H1 (cell line): ENCODE measurements around the gene COL5A2. TPM values are rescaled to one million over a fixed set of nuclear protein-coding genes. Genes with fewer than 3 reads are reported as not detected.

Experiments
- CTCF ChIA-PET: fragments of 300-600 bp; sonication (Branson Sonifier 250); formaldehyde crosslinking; loops from one replicate; lab custom pipeline; 2021; ENCODE audit not compliant: partially characterized antibody; lab: Charles Lee
- POLR2A ChIA-PET: fragments of 300-600 bp; sonication (Branson Sonifier 250); formaldehyde crosslinking; loops from one replicate; lab custom pipeline; 2021; ENCODE audit warnings: inconsistent platforms; ENCODE audit not compliant: partially characterized antibody; lab: Charles Lee
- DNase-seq, 2 experiments: peaks; one replicate each; pipeline versions ENCODE4 v3.0.0 to v3.0.0-alpha.2; 2010 to 2022; ENCODE audit warnings: low spot score in 2 of 2, low read depth in 1 of 2, mixed read lengths in 1 of 2
- FAIRE-seq: peaks from 2 replicates; lab custom pipeline; 2011; peaks lifted over from hg19 to GRCh38; lab: Jason Lieb, UNC
- H2AFZ ChIP-seq: 2 replicates; pipeline ENCODE4 v1.8.1; 2012; ENCODE audit warnings: low read length, inconsistent platforms
- H2AK5ac ChIP-seq: 2 replicates; pipeline ENCODE4 v1.6.1; 2013; ENCODE audit warnings: low read depth, low read length
- H2BK120ac ChIP-seq: replicated peaks from 2 replicates; pipeline ENCODE3; 2013; ENCODE audit warnings: low read depth, low read length, inconsistent platforms
- H2BK12ac ChIP-seq: 2 replicates; pipeline ENCODE4 v1.6.1; 2013; ENCODE audit warnings: low read depth, low read length
- H2BK15ac ChIP-seq: 2 replicates; pipeline ENCODE4 v1.6.1; 2013; ENCODE audit warnings: low read length
- H2BK20ac ChIP-seq: 2 replicates; pipeline ENCODE4 v1.6.1; 2013; ENCODE audit warnings: low read length
- H2BK5ac ChIP-seq: 2 replicates; pipeline ENCODE4 v1.6.1; 2013; ENCODE audit warnings: low read depth, low read length
- H3K14ac ChIP-seq: 2 replicates; pipeline ENCODE4 v1.6.1; 2013; ENCODE audit warnings: inconsistent platforms; ENCODE audit not compliant: insufficient read length
- H3K18ac ChIP-seq: 2 replicates; pipeline ENCODE4 v1.6.1; 2013; ENCODE audit warnings: low read length; ENCODE audit errors: extremely low read depth
- H3K23ac ChIP-seq: 2 replicates; pipeline ENCODE4 v1.6.1; 2013; ENCODE audit warnings: inconsistent platforms; ENCODE audit not compliant: insufficient read length
- H3K23me2 ChIP-seq: 2 replicates; pipeline ENCODE4 v1.6.1; 2013; ENCODE audit warnings: low read depth, low read length
- H3K27ac ChIP-seq: 2 replicates; pipeline ENCODE4 v1.6.1; 2011; ENCODE audit warnings: low read depth, low read length, inconsistent platforms
- H3K27me3 ChIP-seq, 4 experiments: replicated peaks in 1 of 4; 1 replicate in 1 of 4; 2 replicates in 3 of 4; pipeline versions ENCODE4 v1.6.1 to v1.8.1; 2011 to 2013; ENCODE audit warnings: low read length in 3 of 4, mild to moderate bottlenecking in 3 of 4, inconsistent platforms in 2 of 4, mixed read lengths in 2 of 4, moderate library complexity in 1 of 4; ENCODE audit not compliant: control insufficient read depth in 3 of 4, insufficient read depth in 3 of 4; ENCODE audit errors: extremely low read depth in 1 of 4
- H3K36me3 ChIP-seq, 4 experiments: 2 replicates each; pipeline versions ENCODE4 v1.6.1 to v1.8.1; 2011 to 2013; ENCODE audit warnings: mild to moderate bottlenecking in 4 of 4, low read length in 3 of 4, moderate library complexity in 2 of 4, control low read depth in 1 of 4, inconsistent platforms in 1 of 4; ENCODE audit not compliant: insufficient read depth in 4 of 4, control insufficient read depth in 2 of 4
- H3K4ac ChIP-seq: replicated peaks from 2 replicates; pipeline ENCODE3; 2013; ENCODE audit warnings: low read length, low read depth, mixed read lengths, inconsistent platforms; ENCODE audit not compliant: insufficient read length
- H3K4me1 ChIP-seq, 4 experiments: replicated peaks in 1 of 4; 1 replicate in 1 of 4; 2 replicates in 3 of 4; pipeline versions ENCODE4 v1.6.1 to v1.8.1; 2011 to 2013; ENCODE audit warnings: low read length in 3 of 4, inconsistent platforms in 2 of 4, mixed read lengths in 1 of 4; ENCODE audit not compliant: insufficient read depth in 4 of 4, control insufficient read depth in 3 of 4
- H3K4me2 ChIP-seq, 2 experiments: 2 replicates each; pipeline versions ENCODE4 v1.6.1 to v1.8.1; 2011 to 2013; ENCODE audit warnings: low read depth in 2 of 2, low read length in 2 of 2, control low read depth in 1 of 2, inconsistent platforms in 1 of 2, mild to moderate bottlenecking in 1 of 2; ENCODE audit not compliant: insufficient read depth in 1 of 2
- H3K4me3 ChIP-seq, 4 experiments: fragments of 200-600, 300-600 bp in 1 of 4; sonication (generic), shearing (Covaris generic), sonication (Bioruptor Twin) in 1 of 4; 2 replicates each; pipeline versions ENCODE4 v1.5.1 to v1.8.1; 2011 to 2016; ENCODE audit warnings: low read length in 4 of 4, low read depth in 3 of 4, control low read depth in 2 of 4, inconsistent platforms in 2 of 4, mild to moderate bottlenecking in 2 of 4, mixed read lengths in 1 of 4, moderate library complexity in 1 of 4; ENCODE audit not compliant: insufficient read depth in 2 of 4; ENCODE audit errors: extremely low read depth in 1 of 4
- H3K56ac ChIP-seq: replicated peaks from 2 replicates; pipeline ENCODE3; 2013; ENCODE audit warnings: low read depth, mild to moderate bottlenecking, mixed read lengths, low read length, inconsistent platforms; ENCODE audit not compliant: insufficient read length
- H3K79me1 ChIP-seq: 2 replicates; pipeline ENCODE4 v1.6.1; 2013; ENCODE audit warnings: low read depth, low read length, control low read depth
- H3K79me2 ChIP-seq, 2 experiments: 2 replicates each; pipeline versions ENCODE4 v1.6.1 to v1.8.1; 2012 to 2013; ENCODE audit warnings: low read length in 2 of 2, mild to moderate bottlenecking in 2 of 2, inconsistent platforms in 1 of 2; ENCODE audit not compliant: insufficient read depth in 2 of 2, control insufficient read depth in 1 of 2
- H3K9ac ChIP-seq, 4 experiments: replicated peaks in 1 of 4; 1 replicate in 1 of 4; 2 replicates in 3 of 4; pipeline versions ENCODE4 v1.6.1 to v1.8.1; 2011 to 2013; ENCODE audit warnings: low read depth in 3 of 4, low read length in 3 of 4, control low read depth in 2 of 4, mild to moderate bottlenecking in 2 of 4, moderate library complexity in 2 of 4, inconsistent platforms in 1 of 4; ENCODE audit errors: extremely low read depth in 1 of 4
- H3K9me3 ChIP-seq, 2 experiments: 2 replicates each; pipeline versions ENCODE4 v1.6.1 to v1.8.1; 2012 to 2013; ENCODE audit warnings: mild to moderate bottlenecking in 2 of 2, moderate library complexity in 2 of 2, control low read depth in 1 of 2, inconsistent platforms in 1 of 2, low read depth in 1 of 2, low read length in 1 of 2, mixed read lengths in 1 of 2; ENCODE audit not compliant: insufficient read depth in 2 of 2
- H4K20me1 ChIP-seq, 2 experiments: replicated peaks in 1 of 2; 2 replicates each; pipeline versions ENCODE3 to v1.8.1; 2011 to 2013; ENCODE audit warnings: inconsistent platforms in 2 of 2, low read length in 2 of 2, mild to moderate bottlenecking in 1 of 2; ENCODE audit not compliant: insufficient read depth in 2 of 2, control insufficient read depth in 1 of 2
- H4K5ac ChIP-seq: 2 replicates; pipeline ENCODE4 v1.6.1; 2013; ENCODE audit warnings: low read length, low read depth, mixed read lengths, inconsistent platforms; ENCODE audit not compliant: insufficient read length
- H4K8ac ChIP-seq: 2 replicates; pipeline ENCODE4 v1.8.0; 2013; ENCODE audit warnings: mild to moderate bottlenecking, moderate library complexity, low read length, inconsistent platforms; ENCODE audit not compliant: insufficient read depth; ENCODE audit errors: extremely low read depth
- H4K91ac ChIP-seq: replicated peaks from 2 replicates; pipeline ENCODE3; 2013; ENCODE audit warnings: low read length, mixed read lengths, inconsistent platforms; ENCODE audit not compliant: insufficient read length
- BRCA1 ChIP-seq: IDR thresholded peaks from 2 replicates; pipeline ENCODE4 v1.6.1; 2012; ENCODE audit warnings: low read depth, low read length, improper control_type of control experiment
- CBX5 ChIP-seq: fragments of 300-800, 300-1000 bp; sonication (generic); IDR thresholded peaks from 2 replicates; pipeline ENCODE4 v1.7.1; 2016; ENCODE audit warnings: antibody characterized with exemption, low read length, low read depth
- CEBPB ChIP-seq: IDR thresholded peaks from 2 replicates; pipeline ENCODE4 v1.6.1; 2012; ENCODE audit warnings: low read depth, low read length
- FOSL1 ChIP-seq: IDR thresholded peaks from 2 replicates; pipeline ENCODE4 v1.6.1; 2011; ENCODE audit warnings: mild to moderate bottlenecking, low read depth, low read length, moderate library complexity; ENCODE audit not compliant: insufficient read depth
- GTF2F1 ChIP-seq: IDR thresholded peaks from 2 replicates; pipeline ENCODE4 v1.6.1; 2012; ENCODE audit warnings: low read depth, low read length, improper control_type of control experiment, borderline replicate concordance
- JUN ChIP-seq: IDR thresholded peaks from 2 replicates; pipeline ENCODE4 v1.6.1; 2011; ENCODE audit warnings: low read depth, mild to moderate bottlenecking, improper control_type of control experiment, low read length
- KDM4A ChIP-seq: IDR thresholded peaks from one replicate; pipeline ENCODE4 v1.7.1; 2012; ENCODE audit warnings: low read depth, mild to moderate bottlenecking, moderate library complexity, low read length, inconsistent platforms; ENCODE audit not compliant: severe bottlenecking
- NANOG ChIP-seq: IDR thresholded peaks from 2 replicates; pipeline ENCODE4 v1.6.1; 2011; ENCODE audit warnings: low read length, low read depth, mild to moderate bottlenecking, inconsistent platforms; ENCODE audit not compliant: insufficient read depth, poor library complexity, severe bottlenecking
- NRF1 ChIP-seq: IDR thresholded peaks from 2 replicates; pipeline ENCODE4 v1.6.1; 2011; ENCODE audit warnings: mild to moderate bottlenecking, low read depth, low read length, improper control_type of control experiment
- RNF2 ChIP-seq: fragments of 200-900, 300-1000 bp; sonication (generic); IDR thresholded peaks from 2 replicates; pipeline ENCODE4 v1.7.1; 2016; ENCODE audit warnings: borderline replicate concordance, low read depth, mild to moderate bottlenecking, antibody characterized with exemption, low read length; ENCODE audit not compliant: poor library complexity, severe bottlenecking; ENCODE audit errors: missing control alignments
- RXRA ChIP-seq: IDR thresholded peaks from 2 replicates; pipeline ENCODE4 v1.6.1; 2011; ENCODE audit warnings: low read depth, mild to moderate bottlenecking, low read length, moderate library complexity; ENCODE audit not compliant: insufficient read depth
- SIN3A ChIP-seq, 2 experiments: IDR thresholded peaks in 1 of 2; conservative IDR thresholded peaks in 1 of 2; 2 replicates each; pipeline ENCODE4 v1.6.1; 2011 to 2012; ENCODE audit warnings: low read length in 2 of 2, improper control_type of control experiment in 1 of 2, low read depth in 1 of 2, mild to moderate bottlenecking in 1 of 2
- SIRT6 ChIP-seq: IDR thresholded peaks from one replicate; pipeline ENCODE4 v1.7.1; 2012; ENCODE audit warnings: low read length, inconsistent platforms
- WGBS, 2 experiments: shearing (Covaris generic) in 1 of 2; methylation state at CpG; one replicate each; pipeline versions ENCODE4 v1.1.6 to v1.1.7; 2013 to 2015; ENCODE audit warnings: low lambda C conversion rate in 2 of 2, mixed read lengths in 2 of 2, inconsistent platforms in 1 of 2, low coverage in 1 of 2, missing lambda C conversion rate in 1 of 2; ENCODE audit not compliant: insufficient replicate concordance in 2 of 2, insufficient coverage in 1 of 2, insufficient read length in 1 of 2; ENCODE audit errors: extremely low coverage in 1 of 2, missing lambda C conversion rate in 1 of 2; 5-methylcytosine and 5-hydroxymethylcytosine counted together
- polyA plus RNA-seq, 7 experiments: library from polyadenylated mRNA; depleted of rRNA in 3 of 7; stranded (reverse) in 5 of 7; unstranded in 2 of 7; fragments of >200 nt in 5 of 7; fragments of 200-250 nt in 2 of 7; gene quantifications; 1 replicate in 5 of 7; 2 replicates in 1 of 7; 4 replicates in 1 of 7; pipeline versions ENCODE4 v1.2.1 to v1.2.3, GENCODE V29; 2011 to 2013; ENCODE audit warnings: missing spikeins in 2 of 7, mixed read lengths in 2 of 7
- total RNA-seq: library from RNA; stranded (reverse); fragmentation: NEBNext Ultra II Directional; extraction: Animal tissue kit (Norgen Biotek cat#: 25700); gene quantifications from 2 replicates; pipeline ENCODE4 v1.2.1, GENCODE V29; 2021

COL5A2 gene
- total and polyA plus RNA-seq, 2 of the 8 experiments (the other 6 are each of a cell fraction or from before 2014, with no cell fraction given) = 4.7 to 24.2 TPM

- Histone ChIP-seq H2BK20ac (no peak overlapping the region), H3K18ac (no peak overlapping the region), H2BK15ac (no peak overlapping the region), H3K23ac (no peak overlapping the region), H3K56ac (no peak overlapping the region), H3K14ac (no peak overlapping the region), H3K9me3 (no peaks in the 10 kb centered on the region), H4K20me1 (no peaks in the 10 kb centered on the region), H3K4ac (no peak overlapping the region), H2BK12ac (no peak overlapping the region), H3K23me2 (no peaks in the 10 kb centered on the region), H2AFZ (no peak overlapping the region), H3K36me3 (no peaks in the 10 kb centered on the region), H3K4me1 (peaks cover 0 to 7% (median 0%) of the 10 kb centered on the region in 4 experiments; a peak in 2 of 7 replicates), H3K27ac (no peak overlapping the region), H2AK5ac (no peak overlapping the region), H3K79me2 (no peaks in the 10 kb centered on the region), H4K5ac (no peak overlapping the region), H3K4me3 (no peak overlapping the region), H3K27me3 (no peaks in the 10 kb centered on the region), H3K79me1 (no peaks in the 10 kb centered on the region), H3K9ac (no peak overlapping the region), H2BK5ac (no peak overlapping the region), H4K8ac (no peak overlapping the region), H3K4me2 (no peak overlapping the region)
- DNase-seq = no peak
- no peak for FAIRE-seq
- 86% methylated on average over 6 of the region's 6 CpGs; no CpG with 5 or more reads in 1 of the 2 experiments for WGBS, 2 experiments
- ChIA-PET CTCF (no interaction called here), POLR2A (no interaction called here)
- TF ChIP-seq KDM4A = no peak
- TF ChIP-seq NRF1 = no peak
- no peak for TF ChIP-seq SIRT6
- TF ChIP-seq CEBPB = no peak
- TF ChIP-seq RNF2 = no peak
- TF ChIP-seq FOSL1 = no peak
- no peak for TF ChIP-seq RXRA
- TF ChIP-seq BRCA1 = no peak
- no peak for TF ChIP-seq NANOG
- no peak for TF ChIP-seq GTF2F1
- TF ChIP-seq CBX5 = no peak
- no peak for TF ChIP-seq SIN3A (conservative IDR thresholded peaks at IDR 0.05 in 1 of 2, IDR thresholded peaks at IDR 0.05 in 1 of 2; ENCODE audit: low read depth in 1 of 2, low read length in 2 of 2)
- TF ChIP-seq JUN = no peak
- TF ChIP-seq, all 59 proteins: peak for 0
- Histone ChIP-seq H2BK120ac (no peak overlapping the region), H4K91ac (no peak overlapping the region)
Observed at GRCh38 chr2:189010536-189010935, 169.0 kb downstream of the COL5A2 start.
